Stomach (tissue), 9 donors: ENCODE measurements around the gene ZBTB37. TPM values are rescaled to one million over a fixed set of nuclear protein-coding genes. Genes with fewer than 3 reads are reported as not detected.
"Not testable (repeated sequence)": the region's sequence is repeated elsewhere in the genome, so short reads cannot be mapped to it uniquely, and the experiment has no call there.

Source experiments
- DNase-seq, 2 donors: peaks; one replicate each; pipeline versions ENCODE4 v3.0.0 to v3.0.0-alpha.2; 2013 to 2019
- H3K27ac ChIP-seq, 5 donors: fragments of 200-600 bp in 4 of 5; sonication (generic) in 4 of 5; one replicate each; pipeline ENCODE4 v1.5.1; 2013 to 2019; ENCODE audit warnings: mild to moderate bottlenecking in 1 of 5, moderate library complexity in 1 of 5
- H3K27me3 ChIP-seq, 3 donors: fragments of 200-600 bp; sonication (generic); one replicate each; pipeline ENCODE4 v1.5.1; 2017 to 2019; ENCODE audit warnings: mixed run types in 1 of 3
- H3K36me3 ChIP-seq, 4 donors: fragments of 200-600 bp; sonication (generic); 1 replicate in 3 of 4; 2 replicates in 1 of 4; pipeline ENCODE4 v1.5.1; 2016 to 2019
- H3K4me1 ChIP-seq, 4 donors: fragments of 200-600 bp; sonication (generic); one replicate each; pipeline ENCODE4 v1.5.1; 2016 to 2019
- H3K4me3 ChIP-seq, 4 donors: fragments of 200-600 bp; sonication (generic) in 3 of 4; one replicate each; pipeline ENCODE4 v1.5.1; 2016 to 2019; ENCODE audit warnings: mild to moderate bottlenecking in 1 of 4
- H3K9me3 ChIP-seq, 4 donors: fragments of 200-600 bp; sonication (generic); one replicate each; pipeline ENCODE4 v1.5.1; 2016 to 2019
- EP300 ChIP-seq: sonication (generic); formaldehyde crosslinking; IDR thresholded peaks from one replicate; pipeline ENCODE4 v1.6.1; 2017; ENCODE audit warnings: antibody characterized with exemption
- POLR2A ChIP-seq, 4 donors: fragments of 450-650 bp; IDR thresholded peaks; one replicate each; pipeline ENCODE4 v1.6.1; 2016; ENCODE audit warnings: antibody characterized with exemption in 4 of 4, control low read depth in 2 of 4, mild to moderate bottlenecking in 1 of 4, moderate library complexity in 1 of 4
- POLR2AphosphoS5 ChIP-seq, 3 donors: sonication (generic); formaldehyde crosslinking; IDR thresholded peaks; one replicate each; pipeline ENCODE4 v1.6.1; 2016; ENCODE audit warnings: antibody characterized with exemption in 3 of 3
- WGBS, 5 donors: extraction: QIAGEN DNeasy Blood & Tissue Kit in 3 of 5; methylation state at CpG; one replicate each; pipeline versions ENCODE4 v1.1.5 to v1.1.7; 2013 to 2018; 5-methylcytosine and 5-hydroxymethylcytosine counted together
- intact Hi-C: fragments of 100-400 bp; cut with DNase I; formaldehyde crosslinking; loops from one replicate; pipeline ENCODE4 v1.15.1; 2023; ENCODE audit warnings: low total_unique reads
- polyA plus RNA-seq, 3 donors: library from polyadenylated mRNA; stranded (reverse); fragments of 200-250 nt; gene quantifications; one replicate each; pipeline ENCODE4 v1.2.3, GENCODE V29; 2013
- total RNA-seq, 5 donors: library from RNA; depleted of rRNA; stranded (reverse); fragments of >200 nt; gene quantifications; one replicate each; pipeline versions ENCODE4 v1.1.0 to v1.2.3, GENCODE V29; 2014 to 2016
- TF ChIP-seq, protein P1 (sequence below), 7 experiments: fragments of 450-650 bp in 4 of 7; fragments of 200-600 bp in 3 of 7; sonication (generic) in 3 of 7; IDR thresholded peaks; one replicate each; pipeline ENCODE4 v1.5.1; 2016 to 2019; ENCODE audit warnings: antibody characterized with exemption in 7 of 7, control low read depth in 2 of 7, mild to moderate bottlenecking in 1 of 7
- donor health status: healthy with polysubstance abuse.
- donor health status: Bipolar disorder and iron deficiency.
- donor health status: healthy.

ZBTB37 gene
- total and polyA plus RNA-seq, 8 donors: 0.29 to 62.9 (median 5.6) TPM

DNA sequence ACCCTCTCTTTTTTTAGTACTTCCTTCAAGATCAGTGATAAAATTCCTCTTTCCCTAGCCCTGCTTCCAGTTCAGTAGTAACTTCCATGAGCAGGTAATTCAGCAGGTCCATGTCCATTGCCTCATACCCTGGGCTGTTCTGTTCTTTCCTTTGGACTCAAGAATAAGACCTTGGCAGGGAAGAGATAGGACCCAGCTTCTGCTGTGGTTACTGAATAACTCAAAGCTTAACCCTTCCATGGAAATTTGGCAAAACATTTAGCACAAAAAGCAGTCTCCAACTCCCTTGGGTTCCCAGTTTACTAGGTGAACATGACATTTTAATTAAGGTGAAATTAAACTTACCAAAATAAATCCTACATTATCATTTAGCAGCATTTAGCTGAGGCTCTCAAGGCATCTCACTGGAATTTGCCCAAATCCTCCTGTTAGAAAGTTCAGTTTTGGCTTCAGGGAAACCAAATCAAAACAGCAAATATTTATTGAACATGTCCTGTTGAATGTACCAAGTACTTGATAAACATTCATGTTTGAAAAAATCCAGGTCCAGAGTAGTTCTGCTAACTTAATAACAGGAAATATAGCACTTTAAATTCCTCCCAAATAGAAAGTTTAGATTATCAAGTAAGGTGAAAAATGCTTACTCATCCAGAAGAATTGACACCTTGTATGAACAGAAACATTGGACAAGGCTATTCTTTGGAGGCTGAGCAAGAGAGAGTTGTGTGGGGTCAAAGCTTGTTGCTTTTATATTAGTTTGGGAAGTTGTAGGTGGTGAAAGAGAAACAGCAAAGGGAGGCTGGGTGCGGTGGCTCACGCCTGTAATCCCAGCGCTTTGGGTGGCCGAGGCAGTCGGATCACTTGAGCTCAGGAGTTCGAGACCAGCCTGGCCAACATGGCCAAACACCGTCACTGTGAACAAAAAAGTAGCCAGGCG lies 57.4 kb downstream of the ZBTB37 start:
- Histone ChIP-seq H3K27ac (peak overlapping the region; percentile 22 to 72 (median 54)), H3K36me3 (peaks cover 0 to 8% (median 4%) of the 10 kb centered on the region in 4 donors), H3K27me3 (no peaks in the 10 kb centered on the region), H3K9me3 (no peaks in the 10 kb centered on the region), H3K4me3 (no peak overlapping the region), H3K4me1 (peaks cover 0 to 16% (median 9%) of the 10 kb centered on the region in 4 donors)
- intact Hi-C loops: loop anchor here (10.0 kb wide), 1 partner anchor 61 kb away; the partner anchor contains the start of genes GAS5 and ZBTB37
- 43 to 74% (median 62%) methylated on average over 8 of the region's 8 CpGs for WGBS, 5 donors
- no peak for TF ChIP-seq EP300
- TF ChIP-seq POLR2A (IDR thresholded peaks at IDR 0.05): no peak
- no peak for TF ChIP-seq POLR2AphosphoS5 (IDR thresholded peaks at IDR 0.05)
- TF ChIP-seq, protein P1, sequence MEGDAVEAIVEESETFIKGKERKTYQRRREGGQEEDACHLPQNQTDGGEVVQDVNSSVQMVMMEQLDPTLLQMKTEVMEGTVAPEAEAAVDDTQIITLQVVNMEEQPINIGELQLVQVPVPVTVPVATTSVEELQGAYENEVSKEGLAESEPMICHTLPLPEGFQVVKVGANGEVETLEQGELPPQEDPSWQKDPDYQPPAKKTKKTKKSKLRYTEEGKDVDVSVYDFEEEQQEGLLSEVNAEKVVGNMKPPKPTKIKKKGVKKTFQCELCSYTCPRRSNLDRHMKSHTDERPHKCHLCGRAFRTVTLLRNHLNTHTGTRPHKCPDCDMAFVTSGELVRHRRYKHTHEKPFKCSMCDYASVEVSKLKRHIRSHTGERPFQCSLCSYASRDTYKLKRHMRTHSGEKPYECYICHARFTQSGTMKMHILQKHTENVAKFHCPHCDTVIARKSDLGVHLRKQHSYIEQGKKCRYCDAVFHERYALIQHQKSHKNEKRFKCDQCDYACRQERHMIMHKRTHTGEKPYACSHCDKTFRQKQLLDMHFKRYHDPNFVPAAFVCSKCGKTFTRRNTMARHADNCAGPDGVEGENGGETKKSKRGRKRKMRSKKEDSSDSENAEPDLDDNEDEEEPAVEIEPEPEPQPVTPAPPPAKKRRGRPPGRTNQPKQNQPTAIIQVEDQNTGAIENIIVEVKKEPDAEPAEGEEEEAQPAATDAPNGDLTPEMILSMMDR (IDR thresholded peaks at IDR 0.05): no peak
- no peak for DNase-seq

DNA sequence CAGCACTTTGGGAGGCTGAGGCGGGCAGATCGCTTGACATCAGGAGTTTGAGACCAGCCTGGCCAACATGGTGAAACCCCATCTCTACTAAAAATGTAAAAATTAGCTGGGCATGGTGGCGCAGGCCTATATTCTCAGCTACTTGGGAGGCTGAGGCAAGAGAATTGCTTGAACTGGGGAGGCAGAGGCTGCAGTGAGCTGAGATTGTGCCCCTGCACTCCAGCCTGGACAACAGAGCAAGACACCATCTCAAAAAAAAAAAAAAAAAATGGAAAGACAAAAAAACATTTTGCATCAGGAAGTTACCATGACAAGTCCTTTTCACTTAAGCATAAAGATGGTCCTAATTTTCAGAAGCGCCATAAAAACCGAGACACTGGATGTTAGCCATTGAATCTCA lies 62.4 kb downstream of the ZBTB37 start:
- H3K4me3 ChIP-seq, H3K9me3 ChIP-seq, intact Hi-C loops, H3K27me3 ChIP-seq, DNase-seq, H3K27ac ChIP-seq: not testable (repeated sequence)
- H3K36me3 ChIP-seq: peaks cover under 1 to 39% (median 33%) of the 10 kb centered on the region in 4 donors
- WGBS, 5 donors: 97 to 100% (median 98%) methylated on average over 5 of the region's 5 CpGs
- peaks cover 0 to 17% (median 4%) of the 10 kb centered on the region in 4 donors for H3K4me1 ChIP-seq

DNA sequence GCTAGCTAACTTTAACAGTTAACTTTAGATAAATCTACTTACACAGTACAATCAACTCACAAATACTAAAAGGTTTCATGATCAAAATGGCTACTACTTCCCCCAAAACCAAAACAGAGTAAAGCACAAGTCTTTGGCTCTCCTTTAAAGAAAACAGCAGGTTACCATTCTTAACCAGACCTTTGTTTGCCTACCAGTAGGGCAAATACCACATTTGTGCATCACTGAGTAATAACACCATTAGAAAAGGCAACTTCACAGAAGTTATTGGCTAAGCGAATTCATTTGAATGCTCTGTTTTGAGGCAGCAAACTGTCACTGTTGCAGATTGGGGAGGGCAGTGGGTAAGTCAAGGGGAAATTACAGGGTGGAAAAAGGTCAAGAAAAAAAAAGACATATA lies 66.3 kb downstream of the ZBTB37 start:
- Histone ChIP-seq H3K4me1 (peaks cover 0 to 7% (median 0%) of the 10 kb centered on the region in 4 donors), H3K27ac (no peak overlapping the region), H3K27me3 (no peaks in the 10 kb centered on the region), H3K36me3 (peaks cover 20 to 74% (median 67%) of the 10 kb centered on the region in 4 donors), H3K4me3 (no peak overlapping the region), H3K9me3 (no peaks in the 10 kb centered on the region)
- intact Hi-C loops: no loop called here
- no peak for DNase-seq
- 90 to 100% (median 95%) methylated on average over 1 of the region's 1 CpG for WGBS, 5 donors
- TF ChIP-seq POLR2AphosphoS5 (IDR thresholded peaks at IDR 0.05) (no peak), EP300 (no peak)
- TF ChIP-seq, protein P1 (IDR thresholded peaks at IDR 0.05): no peak

DNA sequence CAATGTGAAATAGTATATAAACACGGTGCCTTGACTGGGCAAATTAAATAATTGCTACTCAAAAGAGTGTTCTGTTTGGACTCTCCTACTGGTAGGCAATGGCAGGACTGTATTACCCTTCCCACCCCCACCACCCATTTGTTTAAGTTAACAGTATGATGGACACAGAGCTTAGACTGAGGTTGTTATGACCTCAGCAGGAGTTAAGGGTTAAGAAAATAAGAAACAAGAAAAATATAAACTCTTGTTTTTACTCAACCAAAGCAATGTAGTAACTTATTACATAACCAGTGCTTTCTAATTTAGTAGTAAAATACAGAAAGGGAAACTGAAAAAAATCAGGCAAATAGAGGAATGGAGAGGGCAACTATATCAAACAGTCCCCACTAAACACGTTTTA lies 68.9 kb downstream of the ZBTB37 start:
- Histone ChIP-seq H3K4me1 (no peaks in the 10 kb centered on the region), H3K36me3 (peaks cover 37 to 88% (median 86%) of the 10 kb centered on the region in 4 donors), H3K27ac (no peak overlapping the region), H3K4me3 (no peak overlapping the region), H3K9me3 (no peaks in the 10 kb centered on the region), H3K27me3 (no peaks in the 10 kb centered on the region)
- no peak for DNase-seq
- intact Hi-C loops: no loop called here
- TF ChIP-seq POLR2AphosphoS5 (IDR thresholded peaks at IDR 0.05) (no peak), EP300 (no peak), POLR2A (IDR thresholded peaks at IDR 0.05) (no peak)
- TF ChIP-seq, protein P1 (IDR thresholded peaks at IDR 0.05): no peak
- 74 to 89% (median 77%) methylated on average over 2 of the region's 2 CpGs for WGBS, 5 donors
